ENCODE measurements around the gene CCR5AS.

The CCR5AS gene

GRCh38 chr3:46325645-46326300, 81.1 kb downstream of the CCR5AS start (continued):
- TF ChIP-seq RAD21 (IDR thresholded peaks at IDR 0.05 in 1 of 2, conservative IDR thresholded peaks at IDR 0.05 in 1 of 2; ENCODE audit: low read depth in 2 of 2, low read length in 2 of 2) (no peak), RXRA (IDR thresholded peaks at IDR 0.05; ENCODE audit: insufficient read depth, low read depth, low read length) (no peak), CBX8 (IDR thresholded peaks at IDR 0.05; ENCODE audit: borderline replicate concordance, low read depth, low read length) (no peak), CTBP2 (IDR thresholded peaks at IDR 0.05; ENCODE audit: borderline replicate concordance, insufficient read depth, insufficient read length, low read length) (no peak), POLR2A (IDR thresholded peaks at IDR 0.05; ENCODE audit: control extremely low read depth in 1 of 2, low read depth in 2 of 2, low read length in 2 of 2) (no peak), CHD7 (IDR thresholded peaks at IDR 0.05; ENCODE audit: insufficient replicate concordance, low read length) (no peak), SP4 (IDR thresholded peaks at IDR 0.05; ENCODE audit: low read length) (no peak)
